ENCODE results near the gene CHRM2.

CHRM2 gene

DNA sequence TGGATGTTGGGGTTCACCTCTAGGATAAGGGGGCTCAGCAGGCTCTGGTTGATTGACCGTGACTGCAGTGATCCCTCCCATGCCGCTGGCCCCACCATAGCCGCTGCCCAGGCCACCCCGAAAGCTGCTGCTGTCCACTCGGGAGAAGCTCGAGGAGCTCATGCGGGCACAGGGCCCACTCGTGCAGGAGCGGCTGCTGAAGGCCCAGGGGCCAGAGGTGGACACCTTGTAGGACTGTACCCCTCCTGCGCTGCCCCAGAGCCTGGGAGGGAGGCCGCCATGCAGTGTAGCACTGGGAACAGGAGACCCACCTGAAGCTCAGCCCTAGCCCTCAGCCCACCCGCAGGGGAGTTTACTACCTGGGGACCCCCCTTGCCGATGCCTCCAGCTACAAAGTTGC is 70.0 kb downstream of the CHRM2 start:
- CTCF ChIA-PET, result no interaction called here
- no peaks in the 10 kb centered on the region for H3K9me3 ChIP-seq (ENCODE audit: control extremely low read depth in 1 of 5, control insufficient read depth in 4 of 5, insufficient read depth in 2 of 5, low read depth in 1 of 5, low read length in 4 of 5)
- H3K27me3 ChIP-seq (replicated peaks in 2 of 5; ENCODE audit: control insufficient read depth in 4 of 5, insufficient read depth in 5 of 5, low read length in 4 of 5), result no peaks in the 10 kb centered on the region
- no peak for DNase-seq
- POLR2A ChIA-PET, result no interaction called here
- WGBS (ENCODE audit: insufficient coverage), result 86% methylated on average over 10 of the region's 13 CpGs
- H3K4me1 ChIP-seq (ENCODE audit: control extremely low read depth in 1 of 4, control insufficient read depth in 4 of 4, insufficient read depth in 4 of 4, low read length in 3 of 4), result peaks cover 0 to 16% (median 9%) of the 10 kb centered on the region in 4 experiments
- no peak overlapping the region for H3K27ac ChIP-seq (ENCODE audit: insufficient read depth in 1 of 2, low read depth in 1 of 2, low read length in 2 of 2, poor library complexity in 1 of 2, severe bottlenecking in 2 of 2)
- no peaks in the 10 kb centered on the region for H3K36me3 ChIP-seq (ENCODE audit: control insufficient read depth in 4 of 4, insufficient read depth in 4 of 4, low read length in 3 of 4)
- no peak overlapping the region for H3K4me3 ChIP-seq (ENCODE audit: control insufficient read depth in 1 of 7, extremely low read depth in 1 of 7, insufficient read depth in 4 of 7, low read depth in 2 of 7, low read length in 6 of 7)

DNA sequence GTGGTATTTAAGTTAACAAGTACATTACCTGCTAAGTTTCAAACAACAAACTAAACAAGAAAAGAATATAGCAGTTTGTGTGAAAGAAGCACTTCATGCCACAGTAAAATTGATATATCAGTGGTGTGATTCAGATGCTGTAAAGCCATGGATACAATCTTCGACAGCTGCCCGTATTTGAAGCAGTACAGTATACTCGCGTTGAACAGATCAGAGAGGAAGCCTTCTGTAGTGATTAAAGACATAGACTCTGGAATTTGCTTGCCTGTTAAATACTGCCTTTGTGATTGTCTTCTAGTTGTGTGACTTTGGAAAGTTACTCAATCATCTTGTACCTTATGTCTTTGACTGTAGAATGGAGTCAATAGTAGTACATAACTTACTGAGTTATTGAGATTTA is 71.7 kb downstream of the CHRM2 start:
- ChIA-PET POLR2A (no interaction called here), CTCF (interaction anchor here (1.8 kb wide), 1 partner anchor 15 kb away, joined by 4 read pairs; no protein-coding TSS in a partner anchor)
- Histone ChIP-seq H3K36me3 (ENCODE audit: control insufficient read depth in 4 of 4, insufficient read depth in 4 of 4, low read length in 3 of 4) (no peaks in the 10 kb centered on the region), H3K4me3 (ENCODE audit: control insufficient read depth in 1 of 7, extremely low read depth in 1 of 7, insufficient read depth in 4 of 7, low read depth in 2 of 7, low read length in 6 of 7) (no peak overlapping the region), H3K27me3 (replicated peaks in 2 of 5; ENCODE audit: control insufficient read depth in 4 of 5, insufficient read depth in 5 of 5, low read length in 4 of 5) (no peaks in the 10 kb centered on the region), H3K9me3 (ENCODE audit: control extremely low read depth in 1 of 5, control insufficient read depth in 4 of 5, insufficient read depth in 2 of 5, low read depth in 1 of 5, low read length in 4 of 5) (no peaks in the 10 kb centered on the region), H3K4me1 (ENCODE audit: control extremely low read depth in 1 of 4, control insufficient read depth in 4 of 4, insufficient read depth in 4 of 4, low read length in 3 of 4) (peaks cover 0 to 16% (median 9%) of the 10 kb centered on the region in 4 experiments), H3K27ac (ENCODE audit: insufficient read depth in 1 of 2, low read depth in 1 of 2, low read length in 2 of 2, poor library complexity in 1 of 2, severe bottlenecking in 2 of 2) (no peak overlapping the region)
- WGBS (ENCODE audit: insufficient coverage), result 96% methylated on average over 4 of the region's 4 CpGs
- no peak for DNase-seq

DNA sequence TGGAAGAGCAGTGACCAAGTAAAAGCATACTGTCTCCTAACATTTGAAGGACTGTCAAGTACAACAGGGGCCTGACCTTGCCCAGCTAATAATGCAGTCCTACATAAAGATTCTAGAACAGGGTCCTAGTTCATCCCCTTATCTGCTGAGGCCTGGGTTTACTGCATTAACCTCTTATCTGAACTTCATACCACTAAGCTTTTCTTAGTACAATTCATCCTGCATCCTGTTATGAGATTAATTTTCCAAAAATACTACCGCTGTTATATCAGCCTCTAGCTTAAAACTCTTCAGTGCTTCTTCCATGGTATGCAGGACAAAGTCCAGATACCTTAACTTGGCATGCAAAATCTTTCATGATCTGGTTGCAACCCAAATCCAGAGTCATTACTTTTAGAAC is 72.5 kb downstream of the CHRM2 start:
- WGBS (ENCODE audit: insufficient coverage), result 93% methylated on average over 1 of the region's 1 CpG
- CTCF ChIA-PET, result interaction anchor here (1.0 to 1.2 kb wide), 3 partner anchors 8 to 16 kb away, joined by 3 read pairs; no protein-coding TSS in a partner anchor
- no peak overlapping the region for H3K27ac ChIP-seq (ENCODE audit: insufficient read depth in 1 of 2, low read depth in 1 of 2, low read length in 2 of 2, poor library complexity in 1 of 2, severe bottlenecking in 2 of 2)

DNA sequence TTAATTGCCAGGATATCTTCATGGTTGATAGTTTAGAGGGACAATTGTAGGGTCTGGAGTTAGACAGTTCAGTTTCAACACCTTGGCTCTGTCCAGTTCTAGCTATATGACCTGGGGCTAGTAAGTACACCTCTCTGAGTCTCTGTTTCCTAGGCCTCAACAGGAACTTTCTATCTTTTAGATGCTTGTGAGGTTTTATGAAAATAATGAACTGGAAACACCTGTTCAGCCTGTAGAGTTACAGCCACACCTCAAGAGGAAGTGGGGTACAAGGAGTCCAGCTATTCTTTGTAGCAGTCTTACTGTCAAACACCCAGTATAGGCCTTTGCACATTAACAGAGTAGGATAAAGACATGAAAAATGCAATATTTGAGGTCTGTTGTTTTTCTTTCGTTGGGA is 73.4 kb downstream of the CHRM2 start:
- Histone ChIP-seq H3K27me3 (replicated peaks in 2 of 5; ENCODE audit: control insufficient read depth in 4 of 5, insufficient read depth in 5 of 5, low read length in 4 of 5) (no peaks in the 10 kb centered on the region), H3K4me3 (ENCODE audit: control insufficient read depth in 1 of 7, extremely low read depth in 1 of 7, insufficient read depth in 4 of 7, low read depth in 2 of 7, low read length in 6 of 7) (no peak overlapping the region), H3K4me1 (ENCODE audit: control extremely low read depth in 1 of 4, control insufficient read depth in 4 of 4, insufficient read depth in 4 of 4, low read length in 3 of 4) (peaks cover 0 to 16% (median 9%) of the 10 kb centered on the region in 4 experiments), H3K36me3 (ENCODE audit: control insufficient read depth in 4 of 4, insufficient read depth in 4 of 4, low read length in 3 of 4) (no peaks in the 10 kb centered on the region), H3K27ac (ENCODE audit: insufficient read depth in 1 of 2, low read depth in 1 of 2, low read length in 2 of 2, poor library complexity in 1 of 2, severe bottlenecking in 2 of 2) (peak overlapping the region in 1 of 2 experiments; percentile 2), H3K9me3 (ENCODE audit: control extremely low read depth in 1 of 5, control insufficient read depth in 4 of 5, insufficient read depth in 2 of 5, low read depth in 1 of 5, low read length in 4 of 5) (no peaks in the 10 kb centered on the region)
- CTCF ChIA-PET, result interaction anchor here (1.1 to 2.1 kb wide), 3 partner anchors 8 to 15 kb away, joined by 3 to 5 read pairs (median 3); no protein-coding TSS in a partner anchor
- peak in 2 of 3 donors; percentile 40 to 69 for DNase-seq
- no CpG with 5 or more reads among the region's 1 CpG for WGBS (ENCODE audit: insufficient coverage)
- POLR2A ChIA-PET, result no interaction called here

More for the DNA sequence above, 72.5 kb downstream of the CHRM2 start:
- Histone ChIP-seq H3K9me3 (ENCODE audit: control extremely low read depth in 1 of 5, control insufficient read depth in 4 of 5, insufficient read depth in 2 of 5, low read depth in 1 of 5, low read length in 4 of 5) (no peaks in the 10 kb centered on the region), H3K4me1 (ENCODE audit: control extremely low read depth in 1 of 4, control insufficient read depth in 4 of 4, insufficient read depth in 4 of 4, low read length in 3 of 4) (peaks cover 0 to 16% (median 9%) of the 10 kb centered on the region in 4 experiments), H3K4me3 (ENCODE audit: control insufficient read depth in 1 of 7, extremely low read depth in 1 of 7, insufficient read depth in 4 of 7, low read depth in 2 of 7, low read length in 6 of 7) (no peak overlapping the region), H3K36me3 (ENCODE audit: control insufficient read depth in 4 of 4, insufficient read depth in 4 of 4, low read length in 3 of 4) (no peaks in the 10 kb centered on the region), H3K27me3 (replicated peaks in 2 of 5; ENCODE audit: control insufficient read depth in 4 of 5, insufficient read depth in 5 of 5, low read length in 4 of 5) (no peaks in the 10 kb centered on the region)
- POLR2A ChIA-PET, result no interaction called here
- no peak for DNase-seq

DNA sequence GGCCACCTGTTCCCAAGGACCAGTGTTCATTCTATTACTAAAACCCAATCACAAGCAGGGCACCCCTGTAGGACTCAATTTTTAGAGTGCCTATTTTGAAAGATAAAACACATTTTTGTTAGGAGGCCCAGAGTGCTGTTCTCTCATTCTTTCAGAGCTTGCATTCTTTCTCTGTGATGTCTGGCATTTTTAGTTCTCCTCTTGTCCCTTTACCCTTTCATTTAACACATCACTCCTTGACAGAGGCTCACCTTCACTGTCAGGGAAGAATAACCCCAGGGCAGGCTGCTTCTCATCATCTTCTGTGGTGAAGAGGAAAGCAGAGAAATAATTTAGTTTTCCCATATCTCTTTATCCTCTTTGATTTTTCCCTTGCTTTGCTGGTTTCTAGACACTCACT is 73.9 kb downstream of the CHRM2 start:
- no peaks in the 10 kb centered on the region for H3K36me3 ChIP-seq (ENCODE audit: control insufficient read depth in 4 of 4, insufficient read depth in 4 of 4, low read length in 3 of 4)
- H3K27ac ChIP-seq (ENCODE audit: insufficient read depth in 1 of 2, low read depth in 1 of 2, low read length in 2 of 2, poor library complexity in 1 of 2, severe bottlenecking in 2 of 2), result peak overlapping the region in 1 of 2 experiments; percentile 2
- ChIA-PET POLR2A (no interaction called here), CTCF (interaction anchor here (2.1 kb wide), 1 partner anchor 9 kb away, joined by 5 read pairs; no protein-coding TSS in a partner anchor)
- H3K27me3 ChIP-seq (replicated peaks in 2 of 5; ENCODE audit: control insufficient read depth in 4 of 5, insufficient read depth in 5 of 5, low read length in 4 of 5), result no peaks in the 10 kb centered on the region
- DNase-seq, result no peak
- H3K9me3 ChIP-seq (ENCODE audit: control extremely low read depth in 1 of 5, control insufficient read depth in 4 of 5, insufficient read depth in 2 of 5, low read depth in 1 of 5, low read length in 4 of 5), result no peaks in the 10 kb centered on the region
- H3K4me3 ChIP-seq (ENCODE audit: control insufficient read depth in 1 of 7, extremely low read depth in 1 of 7, insufficient read depth in 4 of 7, low read depth in 2 of 7, low read length in 6 of 7), result no peak overlapping the region
- H3K4me1 ChIP-seq (ENCODE audit: control extremely low read depth in 1 of 4, control insufficient read depth in 4 of 4, insufficient read depth in 4 of 4, low read length in 3 of 4), result peaks cover 0 to 16% (median 9%) of the 10 kb centered on the region in 4 experiments

DNA sequence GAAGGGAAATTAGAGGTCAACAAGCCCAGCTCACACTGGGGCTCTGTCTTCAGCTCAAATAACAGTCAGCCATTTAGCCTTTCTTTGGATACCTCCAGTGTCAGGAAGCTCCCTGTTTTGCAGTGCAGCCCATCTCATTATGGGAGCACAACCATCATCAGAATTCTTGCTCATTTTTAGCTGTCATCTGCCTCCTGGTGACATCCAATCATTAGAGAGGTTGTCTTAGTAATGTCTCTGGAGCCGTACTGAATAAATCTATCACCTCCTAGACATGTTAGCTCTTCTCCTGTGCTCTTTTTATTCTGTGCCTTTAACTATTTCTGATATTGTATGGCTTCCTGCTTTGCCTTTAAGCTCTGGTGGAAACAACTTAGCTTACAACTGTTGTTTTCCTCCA is 74.5 kb downstream of the CHRM2 start:
- WGBS (ENCODE audit: insufficient coverage), result no CpG with 5 or more reads among the region's 1 CpG

DNA sequence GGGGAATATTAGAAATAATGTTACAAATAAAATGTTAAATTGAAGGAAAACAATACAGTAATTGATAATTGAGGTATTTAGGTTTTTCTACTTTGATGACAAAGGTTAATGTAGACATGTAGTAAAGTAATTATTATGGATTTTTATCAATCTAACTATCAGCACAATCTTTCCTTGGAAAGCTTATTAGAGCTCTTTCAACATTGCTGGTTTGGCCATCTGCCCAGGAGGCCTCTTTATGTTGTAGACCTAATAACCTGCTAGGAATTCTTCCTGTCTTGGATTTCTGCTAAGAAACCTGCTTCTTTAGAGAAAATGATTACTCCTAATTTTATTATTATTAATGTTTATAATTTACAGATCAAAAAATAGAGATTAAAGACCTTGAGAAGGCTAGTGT is 78.9 kb downstream of the CHRM2 start:
- DNase-seq, result no peak
- ChIA-PET POLR2A (no interaction called here), CTCF (no interaction called here)
- Histone ChIP-seq H3K4me1 (ENCODE audit: control extremely low read depth in 1 of 4, control insufficient read depth in 4 of 4, insufficient read depth in 4 of 4, low read length in 3 of 4) (peaks cover 0 to 8% (median 6%) of the 10 kb centered on the region in 4 experiments), H3K9me3 (ENCODE audit: control extremely low read depth in 1 of 5, control insufficient read depth in 4 of 5, insufficient read depth in 2 of 5, low read depth in 1 of 5, low read length in 4 of 5) (no peaks in the 10 kb centered on the region), H3K36me3 (ENCODE audit: control insufficient read depth in 4 of 4, insufficient read depth in 4 of 4, low read length in 3 of 4) (no peaks in the 10 kb centered on the region), H3K27me3 (replicated peaks in 2 of 5; ENCODE audit: control insufficient read depth in 4 of 5, insufficient read depth in 5 of 5, low read length in 4 of 5) (no peaks in the 10 kb centered on the region), H3K4me3 (ENCODE audit: control insufficient read depth in 1 of 7, extremely low read depth in 1 of 7, insufficient read depth in 4 of 7, low read depth in 2 of 7, low read length in 6 of 7) (no peak overlapping the region), H3K27ac (ENCODE audit: insufficient read depth in 1 of 2, low read depth in 1 of 2, low read length in 2 of 2, poor library complexity in 1 of 2, severe bottlenecking in 2 of 2) (no peak overlapping the region)

More for the DNA sequence above, 74.5 kb downstream of the CHRM2 start:
- no peaks in the 10 kb centered on the region for H3K9me3 ChIP-seq (ENCODE audit: control extremely low read depth in 1 of 5, control insufficient read depth in 4 of 5, insufficient read depth in 2 of 5, low read depth in 1 of 5, low read length in 4 of 5)
- no peak overlapping the region for H3K4me3 ChIP-seq (ENCODE audit: control insufficient read depth in 1 of 7, extremely low read depth in 1 of 7, insufficient read depth in 4 of 7, low read depth in 2 of 7, low read length in 6 of 7)
- no peaks in the 10 kb centered on the region for H3K27me3 ChIP-seq (replicated peaks in 2 of 5; ENCODE audit: control insufficient read depth in 4 of 5, insufficient read depth in 5 of 5, low read length in 4 of 5)
- no peaks in the 10 kb centered on the region for H3K36me3 ChIP-seq (ENCODE audit: control insufficient read depth in 4 of 4, insufficient read depth in 4 of 4, low read length in 3 of 4)
- no peak overlapping the region for H3K27ac ChIP-seq (ENCODE audit: insufficient read depth in 1 of 2, low read depth in 1 of 2, low read length in 2 of 2, poor library complexity in 1 of 2, severe bottlenecking in 2 of 2)
- ChIA-PET POLR2A (no interaction called here), CTCF (interaction anchor here (2.1 kb wide), 1 partner anchor 10 kb away, joined by 5 read pairs; no protein-coding TSS in a partner anchor)
- H3K4me1 ChIP-seq (ENCODE audit: control extremely low read depth in 1 of 4, control insufficient read depth in 4 of 4, insufficient read depth in 4 of 4, low read length in 3 of 4), result peaks cover 0 to 16% (median 9%) of the 10 kb centered on the region in 4 experiments
- DNase-seq, result no peak
